Lower leg skin (tissue), 4 donors: ENCODE results near the gene ELAPOR2. TPM values are rescaled to one million over a fixed set of nuclear protein-coding genes. Genes with fewer than 3 reads are reported as not detected.

Experiments used
- DNase-seq, 2 donors: peaks; one replicate each; pipeline ENCODE4 v3.0.0-alpha.2; 2019; ENCODE audit warnings: low spot score in 2 of 2
- H3K4me3 ChIP-seq: fragments of 200-600 bp; sonication (generic); 2 replicates; pipeline ENCODE4 v1.5.1; 2017; ENCODE audit warnings: mild to moderate bottlenecking, low read depth; ENCODE audit not compliant: poor library complexity, severe bottlenecking
- POLR2A ChIP-seq, 2 donors: fragments of 450-650 bp; IDR thresholded peaks; one replicate each; pipeline ENCODE4 v1.6.1; 2016 to 2017; ENCODE audit warnings: antibody characterized with exemption in 2 of 2, mild to moderate bottlenecking in 1 of 2, moderate library complexity in 1 of 2
- WGBS, 2 donors: methylation state at CpG; one replicate each; pipeline ENCODE4 v1.1.5; 2018; 5-methylcytosine and 5-hydroxymethylcytosine counted together
- intact Hi-C: fragments of 100-400 bp; cut with DNase I; formaldehyde crosslinking; loops from one replicate; pipeline ENCODE4 v1.15.0; 2023; ENCODE audit warnings: low total_unique reads
- total RNA-seq, 4 donors: library from RNA; depleted of rRNA; stranded (reverse); fragments of >200 nt; gene quantifications; one replicate each; pipeline ENCODE4 v1.1.0, GENCODE V29; 2016
- TF ChIP-seq, protein P1 (sequence below), 3 donors: fragments of 450-650 bp; IDR thresholded peaks; one replicate each; pipeline ENCODE4 v1.5.1; 2016; ENCODE audit warnings: antibody characterized with exemption in 3 of 3, mild to moderate bottlenecking in 3 of 3, moderate library complexity in 2 of 3

Gene ELAPOR2
- total RNA-seq, 4 donors from 2014 or later: 2.4 to 11.0 (median 6.1) TPM

DNA sequence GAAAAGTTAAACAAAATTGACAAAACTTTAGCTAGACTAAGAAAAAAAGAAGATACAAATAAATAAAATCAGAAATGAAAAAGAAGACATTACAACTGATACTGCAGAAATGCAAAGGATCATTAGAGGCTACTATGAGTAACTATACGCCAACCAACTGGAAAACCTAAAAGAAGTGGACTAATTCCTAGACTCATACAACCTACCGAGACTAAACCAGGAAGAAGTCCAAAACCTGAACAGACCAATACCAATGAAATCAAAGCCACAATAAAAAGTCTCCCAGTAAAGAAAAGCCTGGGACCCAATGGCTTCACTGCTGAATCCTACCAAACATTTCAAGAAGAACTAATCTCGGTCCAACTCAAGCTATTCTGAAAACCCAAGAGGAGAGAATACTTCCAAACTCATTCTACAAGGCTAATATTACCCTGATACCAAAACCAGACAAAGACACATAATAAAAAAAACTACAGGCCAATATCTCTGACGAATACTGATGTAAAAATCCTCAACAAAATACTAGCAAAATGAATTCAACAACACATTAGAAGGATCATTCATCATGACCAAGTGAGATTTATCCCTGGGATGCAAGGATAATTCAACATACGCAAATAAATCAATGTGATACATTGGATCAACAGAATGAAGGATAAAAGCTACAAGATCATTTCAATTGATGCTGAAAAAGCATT, 20.3 kb downstream of the ELAPOR2 start:
- no peak for TF ChIP-seq POLR2A (IDR thresholded peaks at IDR 0.05)
- TF ChIP-seq, protein P1, sequence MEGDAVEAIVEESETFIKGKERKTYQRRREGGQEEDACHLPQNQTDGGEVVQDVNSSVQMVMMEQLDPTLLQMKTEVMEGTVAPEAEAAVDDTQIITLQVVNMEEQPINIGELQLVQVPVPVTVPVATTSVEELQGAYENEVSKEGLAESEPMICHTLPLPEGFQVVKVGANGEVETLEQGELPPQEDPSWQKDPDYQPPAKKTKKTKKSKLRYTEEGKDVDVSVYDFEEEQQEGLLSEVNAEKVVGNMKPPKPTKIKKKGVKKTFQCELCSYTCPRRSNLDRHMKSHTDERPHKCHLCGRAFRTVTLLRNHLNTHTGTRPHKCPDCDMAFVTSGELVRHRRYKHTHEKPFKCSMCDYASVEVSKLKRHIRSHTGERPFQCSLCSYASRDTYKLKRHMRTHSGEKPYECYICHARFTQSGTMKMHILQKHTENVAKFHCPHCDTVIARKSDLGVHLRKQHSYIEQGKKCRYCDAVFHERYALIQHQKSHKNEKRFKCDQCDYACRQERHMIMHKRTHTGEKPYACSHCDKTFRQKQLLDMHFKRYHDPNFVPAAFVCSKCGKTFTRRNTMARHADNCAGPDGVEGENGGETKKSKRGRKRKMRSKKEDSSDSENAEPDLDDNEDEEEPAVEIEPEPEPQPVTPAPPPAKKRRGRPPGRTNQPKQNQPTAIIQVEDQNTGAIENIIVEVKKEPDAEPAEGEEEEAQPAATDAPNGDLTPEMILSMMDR (IDR thresholded peaks at IDR 0.05): no peak
- intact Hi-C loops: no loop called here
- WGBS, 2 donors: 79 to 89% methylated on average over 5 of the region's 5 CpGs
- no peak for DNase-seq
- no peak overlapping the region for H3K4me3 ChIP-seq

- DNase-seq: no peak
- H3K4me3 ChIP-seq: no peak overlapping the region
- intact Hi-C loops: no loop called here
- 90 to 98% methylated on average over 2 of the region's 2 CpGs for WGBS, 2 donors
- no peak for TF ChIP-seq POLR2A (IDR thresholded peaks at IDR 0.05)
- TF ChIP-seq, protein P1 (IDR thresholded peaks at IDR 0.05): no peak
Observed at GRCh38 chr7:87036985-87037384, 22.5 kb downstream of the ELAPOR2 start.

GRCh38 chr7:87032604-87033339, 26.7 kb downstream of the ELAPOR2 start:
- whole genome bisulfite sequencing, 2 donors: 73 to 83% methylated on average over 4 of the region's 4 CpGs
- H3K4me3 ChIP-seq: no peak overlapping the region
- intact Hi-C loops: no loop called here
- no peak for DNase-seq
- TF ChIP-seq POLR2A (IDR thresholded peaks at IDR 0.05): no peak
- TF ChIP-seq, protein P1 (IDR thresholded peaks at IDR 0.05): no peak

GRCh38 chr7:87029078-87029477, 30.4 kb downstream of the ELAPOR2 start:
- no peak for DNase-seq
- intact Hi-C loops: no loop called here
- 64 to 65% methylated on average over 1 of the region's 1 CpG for WGBS, 2 donors
- no peak overlapping the region for H3K4me3 ChIP-seq
- TF ChIP-seq POLR2A (IDR thresholded peaks at IDR 0.05): no peak
- TF ChIP-seq, protein P1 (IDR thresholded peaks at IDR 0.05): no peak

DNA sequence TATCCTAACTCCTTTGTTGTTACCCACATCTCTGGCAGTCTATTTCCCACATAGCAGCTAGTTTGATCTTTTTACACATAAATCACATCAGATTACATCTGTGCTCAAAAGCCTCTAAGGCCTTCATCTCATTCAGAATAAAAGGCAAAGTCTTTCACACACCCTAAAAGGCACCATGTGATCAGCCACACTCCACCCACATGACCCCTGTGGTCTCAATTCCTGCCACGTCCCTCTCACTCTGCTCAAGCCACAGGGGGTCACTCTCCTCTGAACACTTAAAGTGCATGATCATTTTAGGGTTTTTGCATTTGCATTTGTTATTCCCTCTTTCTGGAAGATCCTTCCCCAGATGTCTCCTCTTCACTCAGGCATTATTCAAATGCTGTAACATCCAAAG, 30.8 kb downstream of the ELAPOR2 start:
- intact Hi-C loops: no loop called here
- WGBS, 2 donors: 28 to 44% methylated on average over 1 of the region's 1 CpG

More for the DNA sequence above, 30.8 kb downstream of the ELAPOR2 start:
- TF ChIP-seq, protein P1 (IDR thresholded peaks at IDR 0.05): no peak
- TF ChIP-seq POLR2A (IDR thresholded peaks at IDR 0.05): no peak
- DNase-seq: no peak
- no peak overlapping the region for H3K4me3 ChIP-seq
